GM12875 (cell line): ENCODE data around the gene GGT7.

Experiments
- H3K4me3 ChIP-seq: one replicate; pipeline ENCODE4 v1.5.1; 2011; ENCODE audit warnings: low read depth, low read length, control low read depth
- CTCF ChIP-seq: IDR thresholded peaks from 2 replicates; pipeline ENCODE4 v1.5.1; 2011; ENCODE audit warnings: low read depth, mild to moderate bottlenecking, control low read depth, inconsistent platforms, low read length, moderate library complexity, borderline replicate concordance; ENCODE audit not compliant: insufficient read depth

The GGT7 gene

GRCh38 chr20:34871966-34872621 is 562 bp downstream of the GGT7 start:
- no peak for TF ChIP-seq CTCF
- H3K4me3 ChIP-seq = peak overlapping the region; percentile 64

GRCh38 chr20:34871320-34871926 is 1.2 kb downstream of the GGT7 start:
- no peak overlapping the region for H3K4me3 ChIP-seq
- TF ChIP-seq CTCF = no peak

GRCh38 chr20:34864216-34864615 is 8.4 kb downstream of the GGT7 start:
- no peak overlapping the region for H3K4me3 ChIP-seq
- TF ChIP-seq CTCF = no peak

GRCh38 chr20:34863421-34863965 is 9.2 kb downstream of the GGT7 start:
- no peak for TF ChIP-seq CTCF
- no peak overlapping the region for H3K4me3 ChIP-seq

- H3K4me3 ChIP-seq = no peak overlapping the region
- no peak for TF ChIP-seq CTCF
Observed at GRCh38 chr20:34862724-34863123, 9.9 kb downstream of the GGT7 start.

GRCh38 chr20:34861386-34862084 is 11.1 kb downstream of the GGT7 start:
- H3K4me3 ChIP-seq = no peak overlapping the region
- no peak for TF ChIP-seq CTCF
